K562 (cell line): ENCODE results near the gene TMEM168. TPM values are rescaled to one million over a fixed set of nuclear protein-coding genes. Genes with fewer than 3 reads are reported as not detected.

Experiments used
- BRD4 ChIP-seq: fragments of 200-600 bp; sonication (generic); IDR thresholded peaks from 2 replicates; pipeline ENCODE4 v1.6.1; 2017; ENCODE audit warnings: inconsistent platforms
- CHD7 ChIP-seq: fragments of 200-600 bp; sonication (generic); IDR thresholded peaks from one replicate; pipeline ENCODE4 v1.6.1; 2012; ENCODE audit warnings: mild to moderate bottlenecking, low read depth, low read length, inconsistent platforms
- FOXP4 ChIP-seq: sonication (generic); formaldehyde crosslinking; IDR thresholded peaks from 2 replicates; pipeline ENCODE4 v1.8.0; 2022; ENCODE audit warnings: mild to moderate bottlenecking, missing genetic modification reagents, borderline replicate concordance
- LCOR ChIP-seq: sonication (generic); formaldehyde crosslinking; IDR thresholded peaks from 2 replicates; pipeline ENCODE4 v1.8.0; 2022; ENCODE audit warnings: mild to moderate bottlenecking, missing genetic modification reagents
- POLR3A ChIP-seq: IDR thresholded peaks from 2 replicates; pipeline ENCODE4 v1.6.1; 2011; ENCODE audit warnings: borderline replicate concordance, mild to moderate bottlenecking, moderate library complexity; ENCODE audit not compliant: insufficient read length, insufficient read depth; ENCODE audit errors: extremely low read depth
- RREB1 ChIP-seq: fragments of 250-450 bp; sonication (Bioruptor Pico); IDR thresholded peaks from 2 replicates; pipeline ENCODE4 v1.4.0; 2020
- SIRT6 ChIP-seq: IDR thresholded peaks from one replicate; pipeline ENCODE4 v1.6.1; 2012; ENCODE audit warnings: low read depth, mild to moderate bottlenecking, control low read depth, inconsistent platforms, low read length, moderate library complexity
- STAT5B ChIP-seq: fragments of 250-450 bp; sonication (Bioruptor Pico); IDR thresholded peaks from 2 replicates; pipeline ENCODE4 v1.8.0; 2021; ENCODE audit warnings: mild to moderate bottlenecking, inconsistent platforms
- ZNF253 ChIP-seq: fragments of 250-450 bp; sonication (Bioruptor Pico); conservative IDR thresholded peaks from 2 replicates; pipeline ENCODE4 v1.6.1; 2021; ENCODE audit warnings: mild to moderate bottlenecking
- polyA plus RNA-seq, 8 experiments: library from polyadenylated mRNA; depleted of rRNA in 4 of 8; stranded (reverse) in 5 of 8; unstranded in 3 of 8; fragments of >200 nt; fragmentation: Nextera tagmentation in 2 of 8; fragmentation: Illumina TruSeq in 1 of 8; extraction: Ambion mirVana in 2 of 8; extraction: Trizol in 1 of 8; gene quantifications; 2 replicates each; pipeline versions ENCODE4 v1.2.1 to v1.2.3, GENCODE V29; 2011 to 2014; ENCODE audit warnings: inconsistent platforms in 1 of 8, missing spikeins in 1 of 8
- total RNA-seq, 7 experiments: library from RNA; depleted of rRNA in 6 of 7; stranded (reverse); fragments of >200 nt in 6 of 7; fragmentation: Illumina TruSeq in 2 of 7; extraction: Trizol in 2 of 7; gene quantifications; 2 replicates each; pipeline versions ENCODE4 v1.2.1 to v1.2.3, GENCODE V29; 2011 to 2021; ENCODE audit warnings: low replicate concordance in 1 of 7

The TMEM168 gene
- total and polyA plus RNA-seq, 9 of the 15 experiments (the other 6 are each of a cell fraction or from before 2014, with no cell fraction given) = 19.7 to 50.7 (median 25.4) TPM

DNA sequence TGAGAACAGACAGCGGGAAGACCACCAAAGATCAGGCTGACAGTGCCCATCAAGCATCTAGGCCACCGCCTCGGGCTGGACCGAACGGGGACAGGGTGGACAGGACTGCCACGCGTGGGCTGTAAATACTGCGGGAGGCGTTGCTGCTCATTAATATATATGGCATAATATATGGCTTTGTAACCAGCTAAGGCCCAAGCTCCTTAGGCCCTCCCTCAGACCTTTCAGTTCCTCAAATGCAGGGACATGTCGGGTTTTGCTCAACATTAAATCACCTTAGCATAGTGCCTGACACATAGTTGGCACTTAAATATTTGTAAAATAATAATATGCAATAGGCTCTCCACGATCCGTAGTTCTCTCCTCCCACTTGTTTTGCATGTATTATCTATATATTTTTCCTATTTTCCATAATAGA, 402 bp upstream of the TMEM168 start (continued):
- no peak for TF ChIP-seq CHD7
- TF ChIP-seq POLR3A = no peak
- TF ChIP-seq SIRT6 = no peak
- TF ChIP-seq ZNF253 (CRISPR knock-in tag) = no peak
- TF ChIP-seq LCOR (CRISPR knock-in tag) = no peak
- TF ChIP-seq FOXP4 (CRISPR knock-in tag) = no peak
- TF ChIP-seq RREB1 (CRISPR knock-in tag) = no peak
- TF ChIP-seq STAT5B (CRISPR knock-in tag) = no peak
- TF ChIP-seq BRD4 = no peak
